HG03196 (cell line): ENCODE measurements around the gene KREMEN2.
"Not testable (repeated sequence)": the region's sequence is repeated elsewhere in the genome, so short reads cannot be mapped to it uniquely, and the experiment has no call there.

ENCODE experiments used
- ATAC-seq: cut with Tn5 transposase; IDR thresholded peaks from one replicate; pipeline ENCODE4 v1.9.1; 2021; ENCODE audit not compliant: unreplicated experiment

KREMEN2 gene

DNA sequence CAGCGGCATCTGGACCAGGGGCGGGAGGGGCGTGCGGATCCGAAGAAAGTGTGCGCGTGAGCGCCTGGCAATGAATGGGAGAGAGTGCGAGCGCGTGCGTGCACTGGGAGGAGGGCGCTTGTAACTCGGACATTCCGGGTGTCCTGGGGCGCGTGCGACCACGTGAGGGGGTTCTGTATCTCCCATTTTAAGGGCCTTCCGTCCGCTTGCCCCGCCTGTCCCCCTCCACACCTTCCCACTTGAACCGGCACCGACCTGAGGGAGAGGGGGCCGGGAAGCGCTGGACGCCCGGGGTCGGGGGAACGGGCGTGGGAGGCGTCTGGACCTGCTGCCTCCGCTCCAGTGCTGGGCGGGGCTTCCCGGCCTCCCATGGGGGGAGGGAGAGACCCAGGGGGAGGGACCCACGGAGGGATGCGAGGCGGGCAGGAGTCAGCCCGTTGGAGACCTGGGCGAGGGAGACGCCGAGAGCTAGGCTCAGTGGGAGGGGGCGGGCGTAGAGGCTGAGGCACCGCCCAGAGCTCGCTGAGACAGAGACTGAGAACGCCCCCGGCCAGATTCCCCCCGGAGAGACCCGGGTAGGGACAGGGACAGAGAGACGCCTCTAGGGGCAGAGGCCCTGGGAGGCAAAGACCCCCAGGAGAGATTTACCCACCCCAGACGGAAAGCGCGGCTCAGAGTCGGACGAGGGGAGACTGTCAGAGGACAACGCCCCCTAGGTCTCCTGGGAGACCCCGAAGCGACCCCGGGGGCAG lies at the start of gene KREMEN2:
Gene KREMEN2, plus strand, starts transcription at position 553 of the 752 bp plus-strand sequence. CDS start 246 bp downstream, outside the sequence.
- ATAC-seq = no peak

- ATAC-seq = no peak
Measured at GRCh38 chr16:2915196-2915929, 48.7 kb upstream of the KREMEN2 start.

- no peak for ATAC-seq
Measured at GRCh38 chr16:2919511-2920255, 44.4 kb upstream of the KREMEN2 start.

DNA sequence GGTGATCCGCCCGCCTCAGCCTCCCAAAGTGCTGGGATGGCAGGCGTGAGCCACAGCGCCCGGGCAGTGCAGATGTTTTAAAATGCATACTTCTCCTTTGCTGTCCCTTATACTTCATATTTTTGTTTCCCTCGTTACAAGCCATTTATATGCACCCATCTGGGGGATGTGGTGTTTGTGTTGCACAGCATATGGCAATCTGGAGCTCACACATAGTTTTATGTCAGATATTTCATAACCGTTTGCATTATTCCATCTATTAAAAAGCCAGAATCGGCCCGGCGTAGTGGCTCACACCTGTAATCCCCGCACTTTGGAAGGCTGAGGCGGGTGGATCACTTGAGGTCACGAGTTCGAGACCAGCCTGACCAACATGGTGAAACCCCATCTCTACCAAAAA lies 40.6 kb upstream of the KREMEN2 start:
- ATAC-seq = no peak

GRCh38 chr16:2924901-2925755 lies 38.9 kb upstream of the KREMEN2 start:
- no peak for ATAC-seq

GRCh38 chr16:2925951-2926649 lies 38.0 kb upstream of the KREMEN2 start:
- no peak for ATAC-seq

DNA sequence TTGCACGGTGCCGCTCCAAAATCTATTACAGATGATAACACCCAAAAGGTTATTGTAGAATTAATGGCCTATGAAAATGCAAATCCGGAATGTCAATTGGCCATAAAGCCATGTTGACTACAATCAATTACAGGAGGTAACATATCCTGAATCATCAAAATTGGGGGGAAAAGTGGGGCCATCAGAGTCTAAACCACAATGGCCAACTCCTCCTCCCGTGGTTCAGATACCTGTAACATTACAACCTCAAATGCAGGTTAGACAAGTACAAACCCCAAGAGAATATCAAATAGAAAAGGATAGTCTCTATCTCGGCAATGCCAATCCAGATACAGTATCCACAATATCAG lies 37.5 kb upstream of the KREMEN2 start:
- no peak for ATAC-seq

- ATAC-seq = no peak
Measured at GRCh38 chr16:2927010-2927646, 36.9 kb upstream of the KREMEN2 start.

GRCh38 chr16:2928151-2928550 lies 35.9 kb upstream of the KREMEN2 start:
- not testable (repeated sequence) for ATAC-seq

DNA sequence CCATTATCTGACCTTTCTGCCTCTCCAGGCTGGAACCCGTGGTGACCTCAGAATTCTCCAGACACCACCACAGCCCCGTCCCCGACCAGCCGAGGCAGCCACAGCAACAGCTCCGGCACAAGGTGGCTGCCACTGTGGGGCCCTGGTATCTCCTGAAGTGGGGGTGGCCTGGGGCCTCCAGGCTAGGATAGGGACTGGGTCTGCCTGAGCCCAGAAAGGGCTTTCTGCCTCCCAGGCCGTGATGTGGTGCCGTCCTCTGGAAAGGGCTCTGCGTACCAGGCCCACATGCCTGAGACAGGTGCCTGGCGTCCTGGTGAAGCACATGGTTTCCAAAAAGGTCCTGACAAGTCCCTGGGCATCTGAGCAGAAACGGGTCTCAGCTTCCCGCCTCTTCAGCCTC lies 35.3 kb upstream of the KREMEN2 start:
- no peak for ATAC-seq

- no peak for ATAC-seq
Measured at GRCh38 chr16:2929693-2930092, 34.4 kb upstream of the KREMEN2 start.

DNA sequence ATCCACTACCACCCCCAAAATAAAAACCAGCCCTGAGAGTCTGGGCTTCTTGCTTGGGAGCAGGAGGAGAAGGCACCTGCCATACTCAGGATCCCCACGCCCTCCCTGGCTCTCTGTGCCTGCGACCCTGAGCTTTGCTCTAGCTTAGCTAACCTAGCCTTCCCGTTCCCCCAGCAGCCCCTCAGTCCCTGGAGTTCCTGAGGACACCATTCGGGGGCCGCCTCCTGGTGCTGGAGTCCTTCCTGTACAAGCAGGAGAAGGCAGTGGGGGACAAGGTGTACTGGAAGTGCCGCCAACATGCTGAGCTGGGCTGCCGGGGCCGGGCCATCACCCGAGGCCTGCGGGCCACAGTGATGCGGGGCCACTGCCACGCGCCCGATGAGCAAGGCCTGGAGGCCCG lies 33.8 kb upstream of the KREMEN2 start:
- ATAC-seq = no peak

GRCh38 chr16:2931231-2931914 lies 32.7 kb upstream of the KREMEN2 start:
- ATAC-seq = not testable (repeated sequence)

GRCh38 chr16:2933136-2933535 lies 30.9 kb upstream of the KREMEN2 start:
- ATAC-seq = no peak

- ATAC-seq = no peak
Measured at GRCh38 chr16:2933701-2934100, 30.4 kb upstream of the KREMEN2 start.

- ATAC-seq = no peak
Measured at GRCh38 chr16:2934450-2934849, 29.6 kb upstream of the KREMEN2 start.

GRCh38 chr16:2936436-2937011 lies 27.6 kb upstream of the KREMEN2 start:
- no peak for ATAC-seq

DNA sequence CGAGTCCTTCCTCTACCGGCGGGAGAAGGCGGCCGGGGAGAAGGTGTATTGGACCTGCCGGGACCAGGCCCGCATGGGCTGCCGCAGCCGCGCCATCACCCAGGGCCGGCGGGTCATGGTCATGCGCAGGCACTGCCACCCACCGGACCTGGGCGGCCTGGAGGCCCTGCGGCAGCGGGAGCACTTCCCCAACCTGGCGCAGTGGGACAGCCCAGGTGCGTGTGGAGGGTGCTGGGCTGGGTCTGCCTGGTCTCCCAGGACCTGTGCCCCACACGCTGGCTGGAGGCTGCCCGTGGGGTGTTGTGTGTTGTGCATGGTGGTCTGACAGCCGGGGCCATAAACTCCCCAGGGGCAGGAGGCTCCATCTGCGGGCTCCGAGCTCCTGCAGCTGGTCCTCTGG lies 26.9 kb upstream of the KREMEN2 start:
- ATAC-seq = no peak

GRCh38 chr16:2938206-2938605 lies 25.9 kb upstream of the KREMEN2 start:
- no peak for ATAC-seq
